HG03064 (cell line): ENCODE measurements around the gene FBXO34.
"Not testable (repeated sequence)": the region's sequence is repeated elsewhere in the genome, so short reads cannot be mapped to it uniquely, and the experiment has no call there.

ENCODE experiments used
- ATAC-seq: cut with Tn5 transposase; IDR thresholded peaks from one replicate; pipeline ENCODE4 v1.9.1; 2021; ENCODE audit warnings: low read depth; ENCODE audit not compliant: unreplicated experiment

FBXO34 gene

GRCh38 chr14:55373784-55374705 lies 102.8 kb downstream of the FBXO34 start:
- ATAC-seq: no peak

GRCh38 chr14:55374771-55375170 lies 103.5 kb downstream of the FBXO34 start:
- ATAC-seq: no peak

- ATAC-seq: no peak
Observed at GRCh38 chr14:55377236-55377635, 106.0 kb downstream of the FBXO34 start.

GRCh38 chr14:55381040-55381439 lies 109.8 kb downstream of the FBXO34 start:
- no peak for ATAC-seq

- ATAC-seq: no peak
Observed at GRCh38 chr14:55381561-55381960, 110.3 kb downstream of the FBXO34 start.

- ATAC-seq: no peak
Observed at GRCh38 chr14:55382483-55382882, 111.3 kb downstream of the FBXO34 start.

- ATAC-seq: not testable (repeated sequence)
Observed at GRCh38 chr14:55383056-55383466, 111.8 kb downstream of the FBXO34 start.

- ATAC-seq: no peak
Observed at GRCh38 chr14:55383541-55384140, 112.4 kb downstream of the FBXO34 start.

GRCh38 chr14:55384536-55384935 lies 113.3 kb downstream of the FBXO34 start:
- ATAC-seq: no peak

GRCh38 chr14:55386037-55386808 lies 115.0 kb downstream of the FBXO34 start:
- ATAC-seq: no peak

GRCh38 chr14:55387121-55387520 lies 115.9 kb downstream of the FBXO34 start:
- ATAC-seq: no peak

GRCh38 chr14:55388160-55388559 lies 116.9 kb downstream of the FBXO34 start:
- no peak for ATAC-seq

GRCh38 chr14:55389330-55389729 lies 118.1 kb downstream of the FBXO34 start:
- ATAC-seq: no peak

- no peak for ATAC-seq
Observed at GRCh38 chr14:55398679-55399078, 127.5 kb downstream of the FBXO34 start.

- no peak for ATAC-seq
Observed at GRCh38 chr14:55399183-55399582, 128.0 kb downstream of the FBXO34 start.

GRCh38 chr14:55399852-55400251 lies 128.6 kb downstream of the FBXO34 start:
- ATAC-seq: no peak

GRCh38 chr14:55401751-55402150 lies 130.5 kb downstream of the FBXO34 start:
- ATAC-seq: no peak
